ENCODE data around the gene IFI44L.
A peak's percentile ranks its signal among the peaks of the same experiment; 100 is the strongest.

The IFI44L gene

DNA sequence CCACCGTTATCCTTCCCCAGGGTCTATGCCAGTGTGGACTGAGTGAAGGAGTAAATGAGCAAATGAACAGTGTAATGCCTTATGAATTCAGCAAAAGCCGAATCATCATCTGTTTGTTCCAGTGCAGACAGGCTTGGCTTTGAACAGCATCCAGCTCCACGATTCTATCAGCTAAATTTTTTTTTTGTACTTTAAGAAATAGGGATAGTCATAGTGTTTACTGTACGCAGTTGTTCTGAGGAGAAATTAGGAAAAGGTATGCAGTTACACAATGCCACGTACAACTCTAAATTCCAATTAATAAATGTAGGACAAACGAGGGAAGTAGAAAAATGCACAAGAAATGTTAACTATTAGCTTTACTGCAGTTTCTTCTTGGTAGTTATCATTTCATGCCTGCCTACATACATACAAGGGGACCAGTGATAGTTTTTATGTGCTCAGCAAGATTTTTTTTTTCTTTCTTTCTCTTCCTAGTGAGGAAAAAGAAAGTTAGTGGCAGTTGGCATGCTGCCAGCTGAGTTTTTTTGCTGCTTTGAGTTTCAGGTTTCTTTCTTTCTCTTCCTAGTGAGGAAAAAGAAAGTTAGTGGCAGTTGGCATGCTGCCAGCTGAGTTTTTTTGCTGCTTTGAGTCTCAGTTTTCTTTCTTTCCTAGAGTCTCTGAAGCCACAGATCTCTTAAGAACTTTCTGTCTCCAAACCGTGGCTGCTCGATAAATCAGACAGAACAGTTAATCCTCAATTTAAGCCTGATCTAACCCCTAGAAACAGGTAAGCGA lies at the start of gene IFI44L:
IFI44L (plus strand) TSS at position 646 of the 777 bp plus-strand sequence. CDS start 7,468 bp downstream, outside the sequence.
- DNase-seq: peak; percentile 69

DNA sequence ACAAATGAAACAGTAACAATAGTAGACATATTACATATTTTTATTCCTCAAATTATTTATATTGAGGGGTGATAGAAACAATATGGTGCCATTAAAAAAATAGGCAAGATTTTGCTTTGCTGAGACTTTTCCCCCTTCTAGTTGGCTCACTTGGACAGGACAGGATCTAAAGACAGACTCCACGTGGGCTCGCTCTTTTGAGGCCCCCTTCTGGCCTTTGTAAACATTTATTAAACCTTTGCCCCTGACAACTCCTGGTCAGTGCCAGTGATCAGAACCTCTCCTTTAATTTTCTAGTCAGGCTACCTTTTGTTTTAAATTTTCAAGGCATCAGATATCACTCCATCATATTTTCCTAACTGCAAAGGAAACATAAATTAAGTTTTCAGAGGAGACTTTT lies 49.7 kb upstream of the IFI44L start:
- DNase-seq: no peak

DNA sequence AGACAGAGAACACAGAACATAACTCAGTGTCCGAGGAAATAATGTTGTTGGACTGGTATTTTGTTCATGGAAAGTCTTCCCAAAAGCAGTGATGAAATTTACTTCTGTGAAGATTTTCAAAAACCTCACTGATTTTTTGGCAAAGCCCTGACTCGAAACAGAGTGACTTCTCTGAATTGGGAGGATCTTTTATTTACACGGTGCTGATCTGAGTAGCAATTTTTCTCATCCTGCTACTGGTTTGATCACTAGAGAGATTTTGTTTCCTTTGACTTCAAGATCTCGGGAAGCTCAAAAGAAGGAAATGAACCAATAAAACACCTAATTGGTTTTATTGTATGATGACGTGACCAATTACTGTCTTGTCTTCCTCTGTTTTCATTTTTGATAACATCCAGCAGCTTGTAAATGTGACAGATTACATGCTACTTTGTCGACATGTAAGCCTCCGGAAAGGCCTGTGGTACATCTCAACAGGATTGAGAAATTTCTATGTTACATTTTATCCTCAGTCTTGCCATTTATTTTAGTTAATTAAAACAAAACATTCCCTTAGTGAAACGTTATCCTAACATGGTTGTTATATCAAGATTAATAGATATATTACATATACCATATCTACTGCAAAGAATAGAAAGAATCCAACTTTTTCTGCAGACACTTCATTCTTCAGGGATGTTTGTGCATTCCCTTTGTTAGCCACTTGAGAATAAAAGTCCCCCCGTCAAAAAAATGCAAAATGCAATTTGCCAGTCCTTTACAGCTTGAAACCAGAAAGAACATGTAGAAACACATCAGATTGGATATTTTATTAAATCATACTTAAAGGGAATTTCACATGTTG lies 42.8 kb upstream of the IFI44L start:
- DNase-seq: no peak

DNA sequence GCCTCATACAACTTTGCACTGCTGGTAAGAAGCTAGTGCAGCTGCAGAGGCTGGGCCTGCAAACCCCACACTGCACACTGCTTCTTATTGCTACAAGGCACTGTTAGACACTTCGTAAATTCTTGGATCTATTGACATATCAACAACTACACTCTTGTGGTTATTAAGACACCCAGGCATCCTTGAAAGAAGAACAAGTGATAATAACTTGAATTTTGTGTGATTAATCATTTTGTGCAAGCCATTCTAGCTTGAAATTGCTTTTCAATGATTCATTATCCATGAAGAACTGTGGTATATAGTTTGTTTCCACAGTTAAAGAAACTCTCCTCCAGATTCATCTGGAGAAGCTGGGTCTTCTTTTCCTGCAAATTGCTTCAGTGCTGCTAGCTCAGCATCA lies 33.7 kb upstream of the IFI44L start:
- no peak for DNase-seq

DNA sequence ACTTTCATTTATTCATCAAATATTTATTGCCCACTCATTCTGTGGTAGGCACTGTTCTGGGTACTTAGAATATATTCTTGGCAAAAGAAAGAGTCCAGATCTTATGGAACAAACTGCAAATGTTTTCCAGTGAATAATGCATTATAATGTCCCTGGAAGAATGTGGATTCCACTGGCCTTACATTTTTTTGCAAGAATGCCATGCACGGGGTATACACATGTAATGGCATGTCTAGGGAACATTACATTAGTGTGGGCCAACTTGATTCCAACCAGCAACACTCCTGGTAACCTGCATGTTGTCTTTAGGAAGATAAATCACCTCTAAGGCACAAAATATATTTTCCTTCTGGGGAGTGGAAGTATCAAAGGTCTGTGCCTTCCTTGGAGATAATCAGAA lies 33.0 kb upstream of the IFI44L start:
- DNase-seq: no peak

DNA sequence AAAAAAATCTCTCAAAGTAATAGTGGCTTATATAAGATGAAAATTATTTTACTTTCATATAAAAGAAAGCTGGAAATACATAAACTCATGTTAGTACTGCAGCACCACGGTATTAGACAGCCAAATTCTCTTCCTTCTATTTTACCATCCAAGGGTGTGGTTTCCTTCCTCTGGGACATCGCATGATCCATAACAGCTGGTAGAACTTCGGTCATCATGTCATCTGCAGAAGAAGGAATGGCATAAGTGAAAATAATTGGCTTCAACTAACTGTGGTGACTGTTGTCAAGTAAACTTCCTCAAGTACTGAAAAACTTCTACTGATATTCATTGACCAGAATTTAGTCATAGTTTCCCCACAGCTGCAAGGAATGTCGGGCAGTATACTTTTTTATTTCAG lies 28.3 kb upstream of the IFI44L start:
- DNase-seq: no peak

DNA sequence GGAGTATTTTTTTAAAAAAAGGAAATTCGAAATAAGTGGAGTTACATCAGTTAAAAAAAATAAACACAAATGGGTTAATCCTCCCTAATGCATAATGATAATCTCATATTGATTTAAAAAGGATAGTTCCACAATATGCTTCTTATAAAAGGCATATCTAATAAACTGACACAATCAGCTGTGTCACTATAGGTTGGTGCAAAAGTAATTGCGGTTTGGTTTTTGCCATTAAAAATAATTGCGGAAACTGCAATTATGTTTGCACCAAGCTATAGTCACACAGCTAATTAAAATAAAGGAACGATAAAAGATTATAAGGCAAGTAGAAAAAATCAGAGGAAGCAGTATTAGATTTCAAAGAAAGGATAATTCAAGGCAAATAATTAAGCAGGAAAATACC lies 21.0 kb upstream of the IFI44L start:
- no peak for DNase-seq

DNA sequence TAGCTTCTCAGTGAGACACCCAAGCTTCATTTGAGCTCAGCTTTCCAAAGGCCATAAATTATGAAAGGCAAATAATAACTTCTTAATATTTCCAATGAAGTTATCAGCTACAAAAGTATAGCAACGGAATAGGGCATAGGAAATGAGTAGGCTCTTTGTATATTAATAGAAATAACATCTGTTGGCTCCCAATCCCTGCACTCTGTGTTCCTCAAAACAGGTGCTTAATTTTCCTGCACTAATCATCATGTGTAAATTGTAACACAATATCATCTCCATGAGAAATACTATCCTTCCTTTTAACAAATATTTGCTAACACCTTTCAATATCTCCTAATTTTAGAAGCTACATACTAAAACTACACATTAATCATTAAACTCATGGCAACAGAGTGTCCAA lies 19.2 kb upstream of the IFI44L start:
- no peak for DNase-seq

DNA sequence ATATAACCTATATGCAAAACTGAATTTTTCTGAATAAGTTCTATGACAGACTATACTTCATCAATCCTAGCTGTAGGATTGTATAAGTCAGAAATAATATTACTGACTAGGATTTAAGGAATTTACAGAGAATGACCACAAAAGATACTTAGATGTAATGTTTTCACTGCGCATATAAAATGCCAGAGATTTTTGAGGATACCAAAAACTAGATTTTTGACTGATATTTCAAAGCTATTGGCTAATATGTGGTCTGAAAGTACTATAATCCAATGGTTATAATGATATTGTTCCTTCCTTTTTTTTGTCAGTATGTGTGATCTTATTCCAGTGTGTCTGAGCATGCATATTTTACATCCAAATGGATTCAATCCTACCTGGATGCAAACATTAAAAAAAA lies 17.0 kb upstream of the IFI44L start:
- DNase-seq: no peak

DNA sequence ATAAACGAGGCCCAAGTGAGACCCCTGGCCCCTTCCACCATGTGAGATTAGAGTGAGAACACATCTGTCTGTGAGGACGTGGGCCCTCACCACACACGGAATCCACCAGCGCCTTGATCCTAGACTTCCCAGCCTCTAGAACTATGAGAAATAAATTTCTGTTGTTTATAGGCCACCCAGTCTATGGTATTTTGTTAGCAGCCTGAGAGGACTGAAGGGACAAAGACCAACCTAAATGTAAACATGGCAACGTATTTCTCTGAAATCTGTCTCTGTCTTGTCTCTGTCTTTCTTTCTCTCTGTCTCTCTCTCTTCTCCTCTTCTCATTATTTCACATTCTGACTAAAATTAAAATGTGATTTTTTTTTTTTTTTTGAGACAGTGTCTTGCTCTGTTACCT lies 15.6 kb upstream of the IFI44L start:
- no peak for DNase-seq

DNA sequence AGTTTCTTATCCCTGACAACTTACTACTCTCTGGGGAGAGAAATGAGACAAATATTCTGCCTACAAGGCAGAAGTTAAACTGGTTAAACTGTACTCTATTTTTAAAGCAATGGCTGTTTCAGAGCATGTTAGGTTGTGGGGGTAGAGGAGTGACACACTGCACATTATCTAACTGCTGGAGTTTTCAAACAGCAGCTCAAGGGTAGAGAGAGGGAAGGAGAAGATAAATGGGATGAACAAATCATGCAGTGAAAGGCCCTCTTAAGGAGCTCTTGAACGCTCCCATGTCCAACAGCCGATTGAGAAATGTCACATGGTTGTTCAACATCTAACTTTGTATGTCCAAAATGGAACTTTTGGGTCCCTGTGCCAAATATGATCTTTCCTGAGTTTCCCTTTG lies 14.0 kb upstream of the IFI44L start:
- no peak for DNase-seq

DNA sequence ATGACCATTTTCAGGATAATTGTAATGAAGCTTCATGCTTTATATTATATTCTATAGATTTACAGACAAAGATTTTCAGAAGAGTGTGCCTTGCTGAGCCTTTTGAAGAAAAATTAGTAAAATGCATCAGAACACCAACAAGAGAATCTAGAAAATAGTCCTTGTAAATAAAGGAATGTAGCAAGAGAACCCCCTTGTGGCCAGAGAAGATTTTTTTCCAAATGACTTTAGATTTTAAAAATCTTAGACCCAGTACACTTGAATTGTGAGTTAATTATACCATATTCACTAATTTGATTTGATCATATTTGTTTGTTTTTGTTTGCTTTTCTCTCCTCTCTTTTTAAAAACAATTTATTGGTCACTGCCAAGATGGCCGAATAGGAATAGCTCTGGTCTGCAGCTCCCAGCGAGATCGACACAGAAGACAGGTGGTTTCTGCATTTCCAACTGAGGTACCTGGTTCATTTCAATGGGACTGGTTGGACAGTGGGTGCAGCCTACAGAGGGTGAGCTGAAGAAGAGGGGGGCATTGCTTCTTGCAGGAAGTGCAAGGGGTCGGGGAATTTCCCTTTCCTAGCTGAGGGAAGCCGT lies 12.8 kb upstream of the IFI44L start:
- no peak for DNase-seq

DNA sequence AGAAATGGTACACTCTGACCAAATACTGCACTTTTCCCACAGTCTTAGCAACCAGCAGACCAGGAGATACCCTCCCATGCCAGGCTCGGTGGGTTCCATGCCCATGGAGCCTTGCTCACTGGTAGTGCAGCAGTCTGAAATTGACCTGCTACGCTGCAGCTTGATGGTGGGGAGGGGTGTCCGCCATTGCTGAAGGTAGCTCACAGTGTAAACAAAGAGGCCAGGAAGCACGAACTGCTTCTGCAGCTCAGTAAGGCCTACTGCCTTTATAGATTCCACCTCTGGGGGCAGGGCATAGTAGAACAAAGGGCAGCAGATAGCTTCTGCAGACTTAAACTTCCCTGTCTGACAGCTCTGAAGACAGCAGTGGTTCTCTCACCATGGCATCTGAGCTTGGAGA lies 12.3 kb upstream of the IFI44L start:
- DNase-seq: no peak

DNA sequence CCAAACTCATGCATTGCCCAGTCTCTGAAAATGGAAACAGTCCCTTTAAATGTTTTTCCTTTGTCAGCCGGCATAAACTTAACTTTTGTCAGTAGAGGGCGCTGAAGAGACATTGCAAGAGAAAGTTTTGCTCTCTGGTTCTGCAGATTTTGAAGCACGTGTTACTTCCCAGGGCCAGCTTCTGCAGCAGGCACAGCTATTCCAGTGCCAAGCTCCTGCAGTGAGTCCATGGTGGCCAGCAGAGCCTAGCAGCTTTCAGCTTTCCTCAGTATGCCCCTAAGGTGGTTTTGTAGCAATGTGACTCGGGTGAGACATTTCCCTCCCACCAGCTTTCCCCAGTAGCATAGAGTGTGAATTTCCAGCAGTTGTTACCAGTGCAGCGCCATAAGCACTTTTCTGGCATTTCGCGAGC lies 2.6 kb upstream of the IFI44L start:
- DNase-seq: peak; percentile 54

DNA sequence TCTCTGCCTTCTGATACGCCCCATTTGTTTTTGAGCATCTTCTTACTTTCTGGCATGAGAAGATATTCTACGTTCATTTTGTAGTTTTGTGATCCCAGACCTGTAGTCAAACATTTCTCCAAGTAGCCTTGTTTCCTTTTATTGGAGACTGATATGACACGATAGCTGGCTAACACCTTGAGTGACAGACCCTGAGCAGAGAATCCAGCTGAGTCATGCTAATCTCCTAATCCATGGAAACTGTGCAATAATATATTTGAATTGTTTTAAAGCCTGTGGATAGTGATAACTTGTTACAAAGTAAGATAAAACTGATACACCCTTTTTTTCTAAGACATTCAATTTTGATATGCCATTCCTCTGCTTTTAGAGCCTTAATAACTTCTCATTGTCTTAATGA lies 1.2 kb upstream of the IFI44L start:
- DNase-seq: no peak

DNA sequence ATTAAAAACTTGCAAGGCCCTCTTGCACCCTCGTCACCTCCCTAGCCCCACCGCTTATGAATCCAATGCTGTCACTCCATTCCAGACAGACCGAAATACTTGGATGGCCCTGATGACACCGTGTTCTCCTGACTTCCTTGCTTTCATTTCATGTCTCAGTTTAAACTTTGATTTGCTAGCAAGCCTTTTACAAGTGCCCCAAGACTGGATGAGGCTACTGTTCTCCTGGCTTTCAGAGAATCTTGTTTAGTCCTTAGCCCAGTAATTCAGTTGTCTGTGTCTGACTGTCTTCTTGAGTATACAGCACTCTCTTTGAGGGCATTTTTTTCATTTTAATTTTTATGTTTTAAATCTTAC lies 824 bp upstream of the IFI44L start:
- DNase-seq: no peak

DNA sequence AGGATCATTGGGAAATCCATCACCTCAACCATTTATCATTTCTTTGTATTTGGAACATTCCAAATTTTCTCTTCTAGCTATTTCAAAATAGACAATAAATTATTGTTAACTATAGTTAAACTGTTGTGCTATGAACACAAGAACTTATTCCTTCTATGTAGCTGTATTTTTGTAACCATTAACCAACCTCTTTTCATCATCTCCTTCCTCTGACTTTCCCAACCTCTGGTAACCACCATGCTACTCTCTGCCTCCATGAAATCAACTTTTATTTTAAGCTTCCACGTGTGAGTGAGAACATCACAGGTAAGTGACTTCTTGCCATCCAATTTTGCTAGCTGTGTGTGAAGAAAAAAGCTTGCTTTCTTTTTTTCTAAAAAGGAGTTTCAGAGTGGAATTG lies 418 bp downstream of the IFI44L start:
- DNase-seq: no peak

DNA sequence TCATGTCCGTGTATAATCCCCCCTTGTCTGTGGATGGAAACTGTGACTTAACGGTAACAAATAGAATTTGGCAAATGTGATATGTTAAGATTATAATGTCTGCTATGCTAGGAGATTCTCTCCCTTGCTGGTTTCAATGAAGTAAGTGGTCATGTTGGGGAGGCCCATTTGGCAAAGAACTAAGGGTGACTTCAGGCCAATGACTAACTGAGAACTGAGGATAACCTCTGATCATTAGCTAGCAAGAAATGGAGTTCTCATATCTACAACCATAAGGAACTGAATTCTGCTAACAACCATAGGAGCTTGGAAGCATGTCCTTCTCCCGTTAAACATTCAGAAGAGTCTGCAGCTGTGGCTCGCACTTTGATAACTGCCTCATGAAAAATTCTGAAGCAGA lies 2.3 kb downstream of the IFI44L start:
- no peak for DNase-seq

DNA sequence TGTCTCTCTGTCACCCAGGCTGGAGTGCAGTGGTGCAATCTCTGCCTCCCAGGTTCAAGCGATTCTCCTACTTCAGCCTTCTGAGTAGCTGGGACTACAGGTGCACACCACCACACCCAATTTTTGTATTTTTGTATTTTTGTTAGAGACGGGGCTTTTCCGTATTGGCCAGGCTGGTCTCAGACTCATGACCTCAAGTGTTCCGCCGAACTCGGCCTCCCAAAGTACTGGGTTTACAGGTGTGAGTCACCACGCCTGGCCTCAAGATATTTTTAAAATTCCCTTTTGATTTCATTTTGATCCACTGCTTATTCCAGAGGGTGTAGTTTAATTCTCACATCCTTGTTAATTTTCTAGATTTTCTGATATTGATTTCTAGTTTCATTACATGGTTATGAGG lies 3.8 kb downstream of the IFI44L start:
- DNase-seq: no peak

DNA sequence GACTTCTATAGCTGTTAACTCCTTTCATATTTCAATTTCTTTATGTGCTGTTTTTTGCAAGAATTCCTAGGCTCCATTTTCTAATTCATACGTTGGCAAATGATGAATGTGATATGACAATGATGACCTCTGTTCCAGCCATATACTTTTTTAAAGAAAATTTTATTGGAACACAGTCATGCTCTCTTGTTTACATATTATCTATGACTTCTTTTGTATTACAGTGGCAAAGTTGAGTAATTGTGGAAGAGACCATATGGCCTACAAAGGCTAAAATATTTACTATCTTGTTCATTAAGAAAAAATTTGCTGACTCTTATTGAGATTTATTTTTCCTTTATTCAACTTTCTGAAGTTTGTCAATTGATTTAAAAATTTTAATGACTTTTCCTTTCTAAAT lies 7.1 kb downstream of the IFI44L start:
- no peak for DNase-seq

DNA sequence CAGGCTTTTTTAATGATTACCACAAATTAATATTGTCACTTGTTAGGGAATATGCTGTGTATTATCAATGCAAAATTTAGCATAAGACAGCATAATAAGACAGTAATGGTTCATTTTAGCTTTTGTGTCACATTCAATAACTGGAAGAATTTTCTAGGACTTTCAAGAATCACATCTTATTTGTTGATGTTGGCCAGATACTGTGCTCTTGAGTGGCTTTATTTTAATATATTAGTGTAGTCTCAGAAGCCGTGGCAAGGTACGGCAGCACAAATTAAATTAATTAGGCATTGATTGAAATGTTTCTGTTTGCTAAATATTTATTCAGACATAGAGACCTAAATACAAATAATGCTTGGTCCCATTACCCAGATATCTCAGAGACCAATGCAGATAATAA lies 10.4 kb downstream of the IFI44L start:
- DNase-seq: no peak

DNA sequence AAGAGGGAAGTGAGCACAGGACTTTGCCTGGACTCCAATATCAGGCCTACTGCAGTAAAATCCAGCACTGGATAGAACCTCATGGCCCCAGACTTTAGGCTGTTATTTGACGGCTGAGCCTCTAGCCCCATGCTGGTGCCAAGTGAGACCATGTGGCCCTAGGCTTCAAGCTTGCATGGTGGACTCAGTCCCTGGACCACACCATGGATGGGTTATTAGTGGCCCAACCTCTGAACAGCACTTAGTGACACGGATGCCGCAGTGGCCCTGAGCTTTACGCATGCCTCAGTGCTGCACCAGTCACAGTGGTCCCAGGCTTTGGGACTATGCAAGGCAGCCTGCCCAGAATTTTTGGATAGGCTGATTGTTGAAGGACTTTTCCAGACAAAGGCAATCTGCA lies 13.0 kb downstream of the IFI44L start:
- DNase-seq: no peak

DNA sequence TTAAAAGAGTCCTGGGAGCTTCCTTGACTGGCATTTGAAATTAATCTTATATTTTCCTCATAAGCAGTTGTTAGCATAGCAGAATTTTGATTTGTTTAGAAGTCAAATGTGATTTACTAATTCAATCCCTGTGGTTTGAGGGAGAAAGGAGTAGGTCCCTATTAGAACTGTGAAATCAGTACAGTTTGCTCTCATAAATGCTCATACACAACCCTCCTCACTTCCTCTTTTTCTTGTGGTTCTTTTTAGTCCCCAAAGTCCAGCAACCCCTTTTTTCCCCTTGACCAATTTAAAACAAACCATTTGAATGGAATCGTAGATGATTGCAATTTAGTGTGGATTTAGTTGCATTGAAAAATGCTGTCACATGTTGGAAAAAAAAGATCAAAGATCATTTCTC lies 20.2 kb downstream of the IFI44L start:
- no peak for DNase-seq

DNA sequence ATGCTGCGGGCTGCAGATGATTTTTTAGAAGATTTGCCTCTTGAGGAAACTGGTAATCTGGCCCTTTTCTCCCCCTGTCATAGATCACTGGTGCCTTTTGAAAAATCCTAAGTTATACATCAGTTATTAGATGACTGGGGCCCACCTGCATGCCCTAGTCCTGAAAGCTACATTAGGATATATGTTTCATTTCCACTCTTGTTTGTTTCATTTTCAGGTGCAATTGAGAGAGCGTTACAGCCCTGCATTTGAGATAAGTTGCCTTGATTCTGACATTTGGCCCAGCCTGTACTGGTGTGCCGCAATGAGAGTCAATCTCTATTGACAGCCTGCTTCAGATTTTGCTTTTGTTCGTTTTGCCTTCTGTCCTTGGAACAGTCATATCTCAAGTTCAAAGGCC lies 21.3 kb downstream of the IFI44L start:
- no peak for DNase-seq
